Liver (tissue), 9 donors: ENCODE results near the gene ASAP2. TPM values are rescaled to one million over a fixed set of nuclear protein-coding genes. Genes with fewer than 3 reads are reported as not detected.

Experiments used
- DNase-seq: peaks from one replicate; pipeline ENCODE4 v3.0.0-alpha.2; 2017; ENCODE audit warnings: low spot score
- H3K27ac ChIP-seq, 2 donors: one replicate each; pipeline ENCODE4 v1.7.0; 2013; ENCODE audit warnings: inconsistent platforms in 2 of 2, low read length in 2 of 2, control low read depth in 1 of 2, low read depth in 1 of 2, mild to moderate bottlenecking in 1 of 2
- H3K27me3 ChIP-seq, 4 donors: one replicate each; pipeline versions ENCODE4 v1.6.1 to v1.7.0; 2013; ENCODE audit warnings: low read length in 3 of 4, inconsistent platforms in 1 of 4, mild to moderate bottlenecking in 1 of 4, moderate library complexity in 1 of 4; ENCODE audit not compliant: control insufficient read depth in 4 of 4, insufficient read depth in 4 of 4
- H3K36me3 ChIP-seq, 4 donors: one replicate each; pipeline versions ENCODE4 v1.6.1 to v1.7.0; 2013; ENCODE audit warnings: low read length in 3 of 4, mild to moderate bottlenecking in 3 of 4, low read depth in 1 of 4, moderate library complexity in 1 of 4; ENCODE audit not compliant: control insufficient read depth in 4 of 4, insufficient read depth in 3 of 4
- H3K4me1 ChIP-seq, 4 donors: one replicate each; pipeline versions ENCODE4 v1.6.1 to v1.7.0; 2013; ENCODE audit warnings: low read length in 3 of 4, mild to moderate bottlenecking in 3 of 4, moderate library complexity in 1 of 4; ENCODE audit not compliant: control insufficient read depth in 4 of 4, insufficient read depth in 4 of 4
- H3K4me3 ChIP-seq, 3 donors: one replicate each; pipeline versions ENCODE4 v1.6.1 to v1.7.0; 2013; ENCODE audit warnings: low read length in 3 of 3, control low read depth in 1 of 3, low read depth in 1 of 3, mild to moderate bottlenecking in 1 of 3
- H3K9ac ChIP-seq, 2 donors: one replicate each; pipeline ENCODE4 v1.7.0; 2013; ENCODE audit warnings: low read length in 2 of 2, mild to moderate bottlenecking in 2 of 2, moderate library complexity in 2 of 2, control low read depth in 1 of 2, low read depth in 1 of 2
- H3K9me3 ChIP-seq, 4 donors: one replicate each; pipeline versions ENCODE4 v1.6.1 to v1.7.0; 2013; ENCODE audit warnings: low read length in 3 of 4; ENCODE audit not compliant: control insufficient read depth in 4 of 4
- EGR1 ChIP-seq, 2 donors: IDR thresholded peaks; 2 replicates each; pipeline ENCODE4 v1.6.1; 2016 to 2018; ENCODE audit warnings: antibody characterized with exemption in 2 of 2, low read depth in 2 of 2
- FOXA1 ChIP-seq: IDR thresholded peaks from 2 replicates; pipeline ENCODE4 v1.6.1; 2016; ENCODE audit warnings: antibody characterized with exemption
- FOXA2 ChIP-seq: IDR thresholded peaks from 2 replicates; pipeline ENCODE4 v1.6.1; 2016; ENCODE audit warnings: antibody characterized with exemption
- GABPA ChIP-seq, 2 donors: IDR thresholded peaks in 1 of 2; conservative IDR thresholded peaks in 1 of 2; 2 replicates each; pipeline ENCODE4 v1.6.1; 2016; ENCODE audit warnings: antibody characterized with exemption in 2 of 2, mild to moderate bottlenecking in 1 of 2, moderate library complexity in 1 of 2
- HNF4A ChIP-seq, 2 donors: conservative IDR thresholded peaks; 2 replicates each; pipeline ENCODE4 v1.6.1; 2016; ENCODE audit warnings: antibody characterized with exemption in 2 of 2, mild to moderate bottlenecking in 2 of 2
- HNF4G ChIP-seq: IDR thresholded peaks from 2 replicates; pipeline ENCODE4 v1.6.1; 2016; ENCODE audit warnings: antibody characterized with exemption
- JUND ChIP-seq, 2 donors: IDR thresholded peaks; 2 replicates each; pipeline ENCODE4 v1.6.1; 2016; ENCODE audit warnings: antibody characterized with exemption in 2 of 2
- MAX ChIP-seq: IDR thresholded peaks from 2 replicates; pipeline ENCODE4 v1.6.1; 2016; ENCODE audit warnings: antibody characterized with exemption
- NR2F2 ChIP-seq: IDR thresholded peaks from 2 replicates; pipeline ENCODE4 v1.6.1; 2016; ENCODE audit warnings: antibody characterized with exemption
- RAD21 ChIP-seq, 2 donors: IDR thresholded peaks; 2 replicates each; pipeline ENCODE4 v1.6.1; 2016; ENCODE audit warnings: antibody characterized with exemption in 2 of 2, mild to moderate bottlenecking in 2 of 2
- REST ChIP-seq: IDR thresholded peaks from 2 replicates; pipeline ENCODE4 v1.6.1; 2016; ENCODE audit warnings: antibody characterized with exemption, mild to moderate bottlenecking
- RXRA ChIP-seq, 2 donors: IDR thresholded peaks; 2 replicates each; pipeline ENCODE4 v1.6.1; 2017 to 2018; ENCODE audit warnings: antibody characterized with exemption in 2 of 2, mild to moderate bottlenecking in 1 of 2
- SP1 ChIP-seq: IDR thresholded peaks from 2 replicates; pipeline ENCODE4 v1.6.1; 2018; ENCODE audit warnings: antibody characterized with exemption, mild to moderate bottlenecking
- TAF1 ChIP-seq: conservative IDR thresholded peaks from 2 replicates; pipeline ENCODE4 v1.6.1; 2016; ENCODE audit warnings: antibody characterized with exemption, mild to moderate bottlenecking
- YY1 ChIP-seq: IDR thresholded peaks from 2 replicates; pipeline ENCODE4 v1.6.1; 2016; ENCODE audit warnings: antibody characterized with exemption, mild to moderate bottlenecking
- WGBS: extraction: QIAGEN DNeasy Blood & Tissue Kit; methylation state at CpG from one replicate; pipeline ENCODE4 v1.1.7; 2013; 5-methylcytosine and 5-hydroxymethylcytosine counted together
- polyA plus RNA-seq, 2 donors: library from polyadenylated mRNA; stranded (reverse) in 1 of 2; unstranded in 1 of 2; fragments of 200-250 nt in 1 of 2; fragments of >200 nt in 1 of 2; fragmentation: Nextera tagmentation in 1 of 2; extraction: Ambion mirVana in 1 of 2; gene quantifications; one replicate each; pipeline versions ENCODE4 v1.2.1 to v1.2.3, GENCODE V29; 2013 to 2015
- total RNA-seq, 2 donors: library from RNA; depleted of rRNA; stranded (reverse); fragments of >200 nt; gene quantifications; one replicate each; pipeline ENCODE4 v1.2.3, GENCODE V29; 2014
- TF ChIP-seq, protein P1 (sequence below): fragments of 150-350 bp; IDR thresholded peaks from 2 replicates; pipeline ENCODE4 v1.5.1; 2017; ENCODE audit warnings: improper control_type of control experiment, low read depth, low read length; ENCODE audit not compliant: missing input control
- TF ChIP-seq, protein P2 (sequence below): IDR thresholded peaks from 2 replicates; pipeline ENCODE4 v1.6.1; 2016; ENCODE audit warnings: antibody characterized with exemption
- TF ChIP-seq, protein P3 (sequence below): IDR thresholded peaks from 2 replicates; pipeline ENCODE4 v1.6.1; 2016; ENCODE audit warnings: antibody characterized with exemption
- donor health status: healthy.
- donor health status: healthy.
- donor health status: healthy.
- donor health status: healthy.
- donor health status: healthy.

The ASAP2 gene
- total and polyA plus RNA-seq, 4 donors: 0.36 to 5.9 (median 2.6) TPM

DNA sequence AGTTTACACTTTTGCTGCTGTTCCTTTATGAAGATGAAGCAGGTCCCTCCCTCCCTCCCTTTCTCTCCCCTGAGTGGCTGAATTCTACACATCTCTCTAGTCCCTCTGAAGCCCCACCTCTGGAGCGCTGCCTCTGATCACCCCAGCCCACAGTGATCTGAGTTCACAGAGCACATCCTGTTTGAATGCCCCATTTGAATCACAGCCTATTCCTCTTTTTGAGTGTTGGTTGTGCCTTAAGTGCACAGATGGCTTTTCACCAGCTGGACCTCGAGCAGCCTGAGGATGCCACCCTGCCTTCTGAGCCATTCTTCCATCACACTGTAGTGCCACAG lies 129.6 kb downstream of the ASAP2 start:
- 28% methylated on average over 2 of the region's 2 CpGs for WGBS
- Histone ChIP-seq H3K4me3 (no peak overlapping the region), H3K27ac (peak overlapping the region; percentile 91 to 96), H3K27me3 (no peaks in the 10 kb centered on the region), H3K9me3 (no peaks in the 10 kb centered on the region), H3K36me3 (no peaks in the 10 kb centered on the region), H3K9ac (no peak overlapping the region), H3K4me1 (peaks cover 2 to 30% (median 17%) of the 10 kb centered on the region in 4 donors)
- TF ChIP-seq NR2F2: no peak
- peak; percentile 1 for TF ChIP-seq MAX
- peak; percentile 42 for TF ChIP-seq TAF1
- peak; percentile 51 for TF ChIP-seq RXRA (IDR thresholded peaks at IDR 0.05)
- TF ChIP-seq REST: no peak
- TF ChIP-seq, protein P1, sequence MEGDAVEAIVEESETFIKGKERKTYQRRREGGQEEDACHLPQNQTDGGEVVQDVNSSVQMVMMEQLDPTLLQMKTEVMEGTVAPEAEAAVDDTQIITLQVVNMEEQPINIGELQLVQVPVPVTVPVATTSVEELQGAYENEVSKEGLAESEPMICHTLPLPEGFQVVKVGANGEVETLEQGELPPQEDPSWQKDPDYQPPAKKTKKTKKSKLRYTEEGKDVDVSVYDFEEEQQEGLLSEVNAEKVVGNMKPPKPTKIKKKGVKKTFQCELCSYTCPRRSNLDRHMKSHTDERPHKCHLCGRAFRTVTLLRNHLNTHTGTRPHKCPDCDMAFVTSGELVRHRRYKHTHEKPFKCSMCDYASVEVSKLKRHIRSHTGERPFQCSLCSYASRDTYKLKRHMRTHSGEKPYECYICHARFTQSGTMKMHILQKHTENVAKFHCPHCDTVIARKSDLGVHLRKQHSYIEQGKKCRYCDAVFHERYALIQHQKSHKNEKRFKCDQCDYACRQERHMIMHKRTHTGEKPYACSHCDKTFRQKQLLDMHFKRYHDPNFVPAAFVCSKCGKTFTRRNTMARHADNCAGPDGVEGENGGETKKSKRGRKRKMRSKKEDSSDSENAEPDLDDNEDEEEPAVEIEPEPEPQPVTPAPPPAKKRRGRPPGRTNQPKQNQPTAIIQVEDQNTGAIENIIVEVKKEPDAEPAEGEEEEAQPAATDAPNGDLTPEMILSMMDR: no peak
- DNase-seq: no peak

DNA sequence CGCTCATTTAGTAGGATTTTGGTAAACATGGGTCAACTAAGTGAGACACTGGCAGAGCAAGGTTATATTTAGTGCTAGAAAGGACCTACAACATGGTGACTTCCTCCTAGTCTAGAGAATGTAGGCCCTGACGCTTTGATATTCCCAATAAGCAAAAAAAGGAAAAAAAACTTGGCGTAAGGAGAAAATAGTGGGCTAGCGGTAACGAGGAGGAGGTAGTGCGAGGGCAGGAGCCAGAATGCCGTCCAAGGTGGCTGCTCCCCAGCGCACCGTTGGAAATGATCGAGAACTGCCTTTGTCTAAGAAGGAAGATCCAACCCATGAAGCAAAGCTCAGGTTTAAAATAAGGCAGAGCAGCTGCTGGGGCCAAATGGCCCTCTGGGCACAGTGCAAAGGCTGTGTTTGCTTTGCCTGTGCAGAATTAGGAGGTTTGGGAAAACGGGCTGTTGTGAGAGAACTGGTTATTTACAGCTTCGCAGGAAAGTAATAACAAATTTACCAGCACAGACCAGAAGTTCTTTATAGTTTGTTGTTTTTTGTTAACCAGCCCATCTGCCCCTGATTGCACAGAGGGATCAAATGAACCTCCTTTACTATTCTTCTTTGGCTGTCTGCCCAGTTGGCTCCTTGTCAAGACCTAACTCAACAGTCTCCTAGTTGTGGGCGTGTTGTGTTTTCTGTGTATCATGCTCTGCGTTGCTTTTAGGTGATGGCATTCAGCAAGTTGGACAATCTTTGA lies 130.1 kb downstream of the ASAP2 start:
- DNase-seq: peak; percentile 79
- WGBS: 38% methylated on average over 14 of the region's 14 CpGs

More for the DNA sequence above, 130.1 kb downstream of the ASAP2 start:
- H3K27ac ChIP-seq: peak overlapping the region; percentile 91 to 96
- no peaks in the 10 kb centered on the region for H3K27me3 ChIP-seq
- H3K9me3 ChIP-seq: no peaks in the 10 kb centered on the region
- no peak overlapping the region for H3K4me3 ChIP-seq
- H3K9ac ChIP-seq: no peak overlapping the region
- no peaks in the 10 kb centered on the region for H3K36me3 ChIP-seq
- peaks cover 2 to 30% (median 17%) of the 10 kb centered on the region in 4 donors for H3K4me1 ChIP-seq
- no peak for TF ChIP-seq NR2F2
- peak; percentile 71 for TF ChIP-seq YY1
- peak; percentile 65 to 73 for TF ChIP-seq JUND (IDR thresholded peaks at IDR 0.05)
- peak; percentile 31 to 67 for TF ChIP-seq RXRA (IDR thresholded peaks at IDR 0.05)
- TF ChIP-seq FOXA1: no peak
- peak; percentile 38 for TF ChIP-seq MAX
- TF ChIP-seq GABPA (IDR thresholded peaks at IDR 0.05 in 1 of 2, conservative IDR thresholded peaks at IDR 0.05 in 1 of 2): no peak
- TF ChIP-seq SP1: peak; percentile 100
- TF ChIP-seq HNF4A (conservative IDR thresholded peaks at IDR 0.05): peak; percentile 96 to 98
- peak; percentile 85 for TF ChIP-seq REST
- TF ChIP-seq HNF4G: peak; percentile 91
- no peak for TF ChIP-seq EGR1 (IDR thresholded peaks at IDR 0.05; ENCODE audit: low read depth in 2 of 2)
- TF ChIP-seq, protein P2, sequence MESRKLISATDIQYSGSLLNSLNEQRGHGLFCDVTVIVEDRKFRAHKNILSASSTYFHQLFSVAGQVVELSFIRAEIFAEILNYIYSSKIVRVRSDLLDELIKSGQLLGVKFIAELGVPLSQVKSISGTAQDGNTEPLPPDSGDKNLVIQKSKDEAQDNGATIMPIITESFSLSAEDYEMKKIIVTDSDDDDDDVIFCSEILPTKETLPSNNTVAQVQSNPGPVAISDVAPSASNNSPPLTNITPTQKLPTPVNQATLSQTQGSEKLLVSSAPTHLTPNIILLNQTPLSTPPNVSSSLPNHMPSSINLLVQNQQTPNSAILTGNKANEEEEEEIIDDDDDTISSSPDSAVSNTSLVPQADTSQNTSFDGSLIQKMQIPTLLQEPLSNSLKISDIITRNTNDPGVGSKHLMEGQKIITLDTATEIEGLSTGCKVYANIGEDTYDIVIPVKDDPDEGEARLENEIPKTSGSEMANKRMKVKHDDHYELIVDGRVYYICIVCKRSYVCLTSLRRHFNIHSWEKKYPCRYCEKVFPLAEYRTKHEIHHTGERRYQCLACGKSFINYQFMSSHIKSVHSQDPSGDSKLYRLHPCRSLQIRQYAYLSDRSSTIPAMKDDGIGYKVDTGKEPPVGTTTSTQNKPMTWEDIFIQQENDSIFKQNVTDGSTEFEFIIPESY: peak; percentile 41
- TF ChIP-seq RAD21 (IDR thresholded peaks at IDR 0.05): peak in 1 of 2 donors; percentile 33
- TF ChIP-seq, protein P3, sequence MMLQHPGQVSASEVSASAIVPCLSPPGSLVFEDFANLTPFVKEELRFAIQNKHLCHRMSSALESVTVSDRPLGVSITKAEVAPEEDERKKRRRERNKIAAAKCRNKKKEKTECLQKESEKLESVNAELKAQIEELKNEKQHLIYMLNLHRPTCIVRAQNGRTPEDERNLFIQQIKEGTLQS: no peak
- peak; percentile 77 for TF ChIP-seq FOXA2
- TF ChIP-seq TAF1: peak; percentile 58
